SU-DHL-6 (cell line): Measurements from ENCODE around the gene EFCAB6.

ENCODE experiments used
- H2AFZ ChIP-seq: fragments of 200-600 bp; sonication (generic); 2 replicates; pipeline ENCODE4 v1.6.1; 2014; ENCODE audit warnings: low read depth, mild to moderate bottlenecking, moderate library complexity, mixed read lengths, antibody characterized with exemption, low read length; ENCODE audit not compliant: severe bottlenecking
- H3F3A ChIP-seq: fragments of 200-600 bp; shearing (Covaris generic); 2 replicates; pipeline ENCODE4 v1.6.0; 2016; ENCODE audit warnings: antibody characterized with exemption, mild to moderate bottlenecking; ENCODE audit not compliant: insufficient read depth
- H3K27ac ChIP-seq: fragments of 200-600 bp; sonication (generic); 2 replicates; pipeline ENCODE4 v1.5.1; 2016; ENCODE audit warnings: low read depth, mild to moderate bottlenecking, low read length, moderate library complexity, mixed read lengths
- H3K27me3 ChIP-seq: fragments of 200-600 bp; sonication (generic), shearing (Covaris generic); 2 replicates; pipeline ENCODE4 v1.6.0; 2014; ENCODE audit warnings: mild to moderate bottlenecking, low read length
- H3K36me3 ChIP-seq: fragments of 200-600 bp; sonication (generic); 2 replicates; pipeline ENCODE4 v1.6.1; 2014; ENCODE audit warnings: mild to moderate bottlenecking, low read length, mixed read lengths
- H3K4me2 ChIP-seq: fragments of 300-600, 200-600 bp; shearing (Covaris generic), sonication (generic); 2 replicates; pipeline ENCODE4 v1.6.0; 2014; ENCODE audit warnings: low read length, low read depth, mild to moderate bottlenecking; ENCODE audit not compliant: poor library complexity, severe bottlenecking
- H3K4me3 ChIP-seq: fragments of 200-600 bp; sonication (generic); 2 replicates; pipeline ENCODE4 v1.5.1; 2014; ENCODE audit warnings: antibody characterized with exemption, low read length, mild to moderate bottlenecking, mixed read lengths; ENCODE audit not compliant: insufficient read depth, poor library complexity, severe bottlenecking
- H3K79me2 ChIP-seq: fragments of 200-600 bp; sonication (generic); 2 replicates; pipeline ENCODE4 v1.6.1; 2014; ENCODE audit warnings: mild to moderate bottlenecking, low read length, moderate library complexity; ENCODE audit not compliant: insufficient read depth
- H3K9ac ChIP-seq: fragments of 200-600 bp; sonication (generic); 2 replicates; pipeline ENCODE4 v1.7.0; 2014; ENCODE audit warnings: mild to moderate bottlenecking, low read length
- H3K9me2 ChIP-seq: fragments of 200-600 bp; sonication (generic); replicated peaks from 2 replicates; pipeline ENCODE4 v1.6.1; 2014; ENCODE audit warnings: low read length; ENCODE audit not compliant: insufficient read depth
- H3K9me3 ChIP-seq: fragments of 200-600 bp; sonication (generic); 2 replicates; pipeline ENCODE4 v1.6.1; 2014; ENCODE audit warnings: low read length, mixed read lengths; ENCODE audit not compliant: insufficient read depth
- H4K20me1 ChIP-seq: fragments of 200-600 bp; sonication (generic); 2 replicates; pipeline ENCODE4 v1.6.1; 2014; ENCODE audit warnings: low read depth, mild to moderate bottlenecking, antibody characterized with exemption, low read length, moderate library complexity, mixed read lengths
- CTCF ChIP-seq: fragments of 200-600 bp; sonication (generic); IDR thresholded peaks from one replicate; pipeline ENCODE4 v1.5.1; 2017; ENCODE audit warnings: antibody characterized with exemption, mild to moderate bottlenecking, low read length, moderate library complexity; ENCODE audit not compliant: insufficient read depth, poor library complexity, severe bottlenecking
- EZH2phosphoT487 ChIP-seq: fragments of 200-600 bp; sonication (generic), shearing (Covaris generic); conservative IDR thresholded peaks from 2 replicates; pipeline ENCODE4 v1.6.1; 2018; ENCODE audit warnings: mild to moderate bottlenecking, antibody characterized with exemption, low read length, moderate library complexity, mixed read lengths

EFCAB6 gene

GRCh38 chr22:43488031-43488866 is 323.9 kb downstream of the EFCAB6 start:
- Histone ChIP-seq H3K9me2 (no peaks in the 10 kb centered on the region), H3K27ac (no peak overlapping the region), H2AFZ (no peak overlapping the region), H3K36me3 (no peaks in the 10 kb centered on the region), H3F3A (no peaks in the 10 kb centered on the region), H3K4me2 (no peak overlapping the region), H3K79me2 (no peaks in the 10 kb centered on the region), H4K20me1 (no peaks in the 10 kb centered on the region), H3K27me3 (no peaks in the 10 kb centered on the region), H3K9me3 (no peaks in the 10 kb centered on the region), H3K4me3 (no peak overlapping the region), H3K9ac (no peak overlapping the region)
- TF ChIP-seq EZH2phosphoT487 (no peak), CTCF (no peak)

GRCh38 chr22:43487311-43488030 is 324.6 kb downstream of the EFCAB6 start:
- TF ChIP-seq CTCF = no peak
- no peak for TF ChIP-seq EZH2phosphoT487
- H3K4me3 ChIP-seq = no peak overlapping the region

GRCh38 chr22:43485502-43486089 is 326.5 kb downstream of the EFCAB6 start:
- Histone ChIP-seq H3K27ac (no peak overlapping the region), H3K9me3 (no peaks in the 10 kb centered on the region), H3K79me2 (no peaks in the 10 kb centered on the region), H3F3A (no peaks in the 10 kb centered on the region), H3K9me2 (no peaks in the 10 kb centered on the region), H3K4me3 (no peak overlapping the region), H4K20me1 (no peaks in the 10 kb centered on the region), H2AFZ (no peak overlapping the region), H3K36me3 (no peaks in the 10 kb centered on the region), H3K27me3 (no peaks in the 10 kb centered on the region), H3K9ac (no peak overlapping the region), H3K4me2 (no peak overlapping the region)
- no peak for TF ChIP-seq CTCF
- TF ChIP-seq EZH2phosphoT487 = no peak

More at GRCh38 chr22:43487311-43488030, 324.6 kb downstream of the EFCAB6 start:
- H4K20me1 ChIP-seq = no peaks in the 10 kb centered on the region
- no peaks in the 10 kb centered on the region for H3K27me3 ChIP-seq
- H3K79me2 ChIP-seq = no peaks in the 10 kb centered on the region
- H3K9me3 ChIP-seq = no peaks in the 10 kb centered on the region
- H3F3A ChIP-seq = no peaks in the 10 kb centered on the region
- no peak overlapping the region for H3K9ac ChIP-seq
- no peak overlapping the region for H2AFZ ChIP-seq
- H3K9me2 ChIP-seq = no peaks in the 10 kb centered on the region
- H3K27ac ChIP-seq = no peak overlapping the region
- H3K4me2 ChIP-seq = no peak overlapping the region
- H3K36me3 ChIP-seq = no peaks in the 10 kb centered on the region
